NCI-H2107 treated with DMSO at 0.1 percent for 48 hours (cell line): Measurements from ENCODE around the gene PLCB4.

Experiments used
- DNase-seq: peaks from one replicate; lab custom pipeline; 2025; ENCODE audit not compliant: unreplicated experiment; lab: John Stamatoyannopoulos, UW

Gene PLCB4

GRCh38 chr20:9166153-9166780 lies 97.4 kb downstream of the PLCB4 start:
- no peak for DNase-seq

- no peak for DNase-seq
These were observed 100.5 kb downstream of the PLCB4 start for GRCh38 chr20:9169409-9169808.

GRCh38 chr20:9172851-9173250 lies 104.0 kb downstream of the PLCB4 start:
- no peak for DNase-seq

GRCh38 chr20:9177278-9177677 lies 108.4 kb downstream of the PLCB4 start:
- DNase-seq: no peak

GRCh38 chr20:9179193-9179802 lies 110.4 kb downstream of the PLCB4 start:
- no peak for DNase-seq

GRCh38 chr20:9179867-9180266 lies 111.0 kb downstream of the PLCB4 start:
- DNase-seq: no peak

GRCh38 chr20:9180481-9181257 lies 111.8 kb downstream of the PLCB4 start:
- no peak for DNase-seq

GRCh38 chr20:9185511-9185910 lies 116.6 kb downstream of the PLCB4 start:
- no peak for DNase-seq

GRCh38 chr20:9186396-9186795 lies 117.5 kb downstream of the PLCB4 start:
- DNase-seq: no peak

GRCh38 chr20:9195031-9195430 lies 126.1 kb downstream of the PLCB4 start:
- no peak for DNase-seq

- no peak for DNase-seq
These were observed 127.2 kb downstream of the PLCB4 start for GRCh38 chr20:9196110-9196509.

GRCh38 chr20:9198460-9198859 lies 129.6 kb downstream of the PLCB4 start:
- DNase-seq: no peak

- no peak for DNase-seq
These were observed 131.3 kb downstream of the PLCB4 start for GRCh38 chr20:9200196-9200595.

- no peak for DNase-seq
These were observed 131.7 kb downstream of the PLCB4 start for GRCh38 chr20:9200620-9201019.

- no peak for DNase-seq
These were observed 133.7 kb downstream of the PLCB4 start for GRCh38 chr20:9202420-9203080.

GRCh38 chr20:9203081-9203447 lies 134.2 kb downstream of the PLCB4 start:
- no peak for DNase-seq

GRCh38 chr20:9204979-9205378 lies 136.1 kb downstream of the PLCB4 start:
- no peak for DNase-seq

GRCh38 chr20:9206486-9206885 lies 137.6 kb downstream of the PLCB4 start:
- no peak for DNase-seq

- no peak for DNase-seq
These were observed 138.4 kb downstream of the PLCB4 start for GRCh38 chr20:9207253-9207652.

- no peak for DNase-seq
These were observed 141.5 kb downstream of the PLCB4 start for GRCh38 chr20:9210356-9210755.

GRCh38 chr20:9211016-9211760 lies 142.3 kb downstream of the PLCB4 start:
- no peak for DNase-seq
